Measurements from ENCODE around the gene PCDHGB3. TPM values are rescaled to one million over a fixed set of nuclear protein-coding genes. Genes with fewer than 3 reads are reported as not detected.

PCDHGB3 gene
- total RNA-seq, 1 donor from 2014 or later = 3.0 TPM

- no peak for DNase-seq (ENCODE audit: low spot score)
Measured at GRCh38 chr5:141419074-141419880, 49.2 kb downstream of the PCDHGB3 start.

GRCh38 chr5:141420855-141421488 lies 50.9 kb downstream of the PCDHGB3 start, which contains the start of gene PCDHGA11:
Gene PCDHGA11, plus strand, starts transcription at chr5:141421051. Its CDS starts 177 bp downstream, at chr5:141421228.
- DNase-seq (ENCODE audit: low spot score) = no peak

GRCh38 chr5:141421489-141421855 lies 51.4 kb downstream of the PCDHGB3 start:
- DNase-seq (ENCODE audit: low spot score) = no peak

Other genes with a start within 250 kb of the PCDHGB3 start
- gene PCDHB4, start 248.4 kb upstream of the PCDHGB3 start, total RNA-seq = 5.2 TPM
- gene PCDHB5, start 235.0 kb upstream of the PCDHGB3 start, total RNA-seq = 8.0 TPM
- gene PCDHB6, start 220.2 kb upstream of the PCDHGB3 start, total RNA-seq = 0.60 TPM
- gene PCDHB7, start 197.6 kb upstream of the PCDHGB3 start, total RNA-seq = 2.1 TPM
- gene PCDHB8, start 192.5 kb upstream of the PCDHGB3 start, total RNA-seq = 1.8 TPM
- 3.0 TPM for gene PCDHB16, start 187.9 kb upstream of the PCDHGB3 start, total RNA-seq
- gene PCDHB9, start 183.1 kb upstream of the PCDHGB3 start, total RNA-seq = 2.1 TPM
- gene PCDHB10, start 177.9 kb upstream of the PCDHGB3 start, total RNA-seq = 2.5 TPM
- 8.5 TPM for gene PCDHB11, start 170.6 kb upstream of the PCDHGB3 start, total RNA-seq
- 3.5 TPM for gene PCDHB12, start 161.5 kb upstream of the PCDHGB3 start, total RNA-seq
- 8.3 TPM for gene PCDHB13, start 156.3 kb upstream of the PCDHGB3 start, total RNA-seq
- 9.4 TPM for gene PCDHB14, start 146.9 kb upstream of the PCDHGB3 start, total RNA-seq
- gene PCDHB15, start 124.8 kb upstream of the PCDHGB3 start, total RNA-seq = 3.6 TPM
- gene SLC25A2, start 66.2 kb upstream of the PCDHGB3 start, total RNA-seq = not detected
- gene TAF7, start 49.5 kb upstream of the PCDHGB3 start, total RNA-seq = 65.2 TPM
- gene PCDHGA1, start 39.7 kb upstream of the PCDHGB3 start, total RNA-seq = 0.72 TPM
- 6.7 TPM for gene PCDHGA2, start 31.5 kb upstream of the PCDHGB3 start, total RNA-seq
- 4.0 TPM for gene PCDHGA3, start 26.4 kb upstream of the PCDHGB3 start, total RNA-seq
- gene PCDHGB1, start 20.1 kb upstream of the PCDHGB3 start, total RNA-seq = 4.6 TPM
- 3.3 TPM for gene PCDHGA4, start 15.2 kb upstream of the PCDHGB3 start, total RNA-seq
- 5.1 TPM for gene PCDHGB2, start 10.2 kb upstream of the PCDHGB3 start, total RNA-seq
- 3.3 TPM for gene PCDHGA5, start 6.1 kb upstream of the PCDHGB3 start, total RNA-seq
- gene PCDHGA6, start 3.6 kb downstream of the PCDHGB3 start, total RNA-seq = 6.6 TPM
- 4.5 TPM for gene PCDHGA7, start 12.5 kb downstream of the PCDHGB3 start, total RNA-seq
- 5.2 TPM for gene PCDHGB4, start 17.5 kb downstream of the PCDHGB3 start, total RNA-seq
- 1.9 TPM for gene PCDHGA8, start 22.4 kb downstream of the PCDHGB3 start, total RNA-seq
- gene PCDHGB5, start 27.7 kb downstream of the PCDHGB3 start, total RNA-seq = 12.4 TPM
- gene PCDHGA9, start 32.5 kb downstream of the PCDHGB3 start, total RNA-seq = 7.5 TPM
- gene PCDHGB6, start 37.8 kb downstream of the PCDHGB3 start, total RNA-seq = 11.6 TPM
- gene PCDHGA10, start 42.7 kb downstream of the PCDHGB3 start, total RNA-seq = 6.2 TPM
- 15.5 TPM for gene PCDHGB7, start 47.4 kb downstream of the PCDHGB3 start, total RNA-seq
- gene PCDHGA11, start 50.8 kb downstream of the PCDHGB3 start, total RNA-seq = 4.2 TPM
- 10.2 TPM for gene PCDHGA12, start 60.3 kb downstream of the PCDHGB3 start, total RNA-seq
- gene PCDHGC3, start 105.7 kb downstream of the PCDHGB3 start, total RNA-seq = 82.4 TPM
- gene PCDHGC4, start 114.8 kb downstream of the PCDHGB3 start, total RNA-seq = 2.6 TPM
- gene PCDHGC5, start 118.8 kb downstream of the PCDHGB3 start, total RNA-seq = 2.0 TPM
- 85.9 TPM for gene DIAPH1, start 248.8 kb downstream of the PCDHGB3 start, total RNA-seq

Data from mucosa of gallbladder (tissue), 1 donor.